Tongue (tissue), 2 donors: ENCODE data around the gene GTF3C2. TPM values are rescaled to one million over a fixed set of nuclear protein-coding genes. Genes with fewer than 3 reads are reported as not detected.
A peak's percentile ranks its signal among the peaks of the same experiment; 100 is the strongest.
"Not testable (repeated sequence)": the region's sequence is repeated elsewhere in the genome, so short reads cannot be mapped to it uniquely, and the experiment has no call there.

Experiments used
- DNase-seq: peaks from one replicate; pipeline ENCODE4 v3.0.0-alpha.2; 2015
- total RNA-seq: library from RNA; depleted of rRNA; stranded (reverse); fragments of >200 nt; gene quantifications from one replicate; pipeline ENCODE4 v1.2.3, GENCODE V29; 2014

Gene GTF3C2
- total RNA-seq, 1 donor from 2014 or later: 30.3 TPM

DNA sequence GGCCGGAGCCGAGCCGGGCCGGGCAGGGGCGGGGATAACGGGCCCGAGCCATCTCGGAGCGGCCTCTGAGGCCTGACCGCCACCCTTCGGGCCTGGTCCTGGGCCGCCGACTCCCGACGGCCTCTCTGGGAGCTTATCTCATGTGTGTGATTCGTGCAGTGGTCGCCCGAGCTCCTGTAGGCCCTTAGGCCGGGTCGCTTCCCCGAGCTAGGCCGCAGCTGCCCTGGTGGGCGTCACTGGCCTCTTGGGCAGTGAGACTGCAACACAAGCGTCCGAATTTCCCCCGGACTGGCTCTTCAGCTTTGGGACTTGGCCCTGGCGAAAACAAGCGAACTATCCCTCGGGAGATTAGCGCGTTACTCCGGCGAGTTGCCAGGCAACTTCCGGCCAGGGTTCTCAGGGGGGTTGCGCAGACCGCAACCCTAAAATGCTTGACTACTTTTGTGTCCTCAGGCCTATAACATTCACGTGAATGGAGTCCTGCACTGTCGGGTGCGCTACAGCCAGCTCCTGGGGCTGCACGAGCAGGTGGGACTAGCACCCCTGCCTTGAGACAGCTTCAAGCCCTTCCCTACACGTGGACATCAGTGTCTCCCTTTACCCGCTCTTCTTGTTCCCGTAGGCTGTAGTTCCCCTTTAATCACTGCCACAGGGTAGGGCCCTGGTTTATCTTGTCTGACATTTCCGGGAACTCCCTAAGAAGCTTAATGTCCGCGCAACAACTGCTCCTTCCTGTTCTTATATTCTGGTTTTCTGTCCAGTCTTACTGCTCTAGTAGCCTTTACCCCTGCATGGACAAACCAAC lies 14.5 kb upstream of the GTF3C2 start:
- DNase-seq: peak; percentile 40

DNA sequence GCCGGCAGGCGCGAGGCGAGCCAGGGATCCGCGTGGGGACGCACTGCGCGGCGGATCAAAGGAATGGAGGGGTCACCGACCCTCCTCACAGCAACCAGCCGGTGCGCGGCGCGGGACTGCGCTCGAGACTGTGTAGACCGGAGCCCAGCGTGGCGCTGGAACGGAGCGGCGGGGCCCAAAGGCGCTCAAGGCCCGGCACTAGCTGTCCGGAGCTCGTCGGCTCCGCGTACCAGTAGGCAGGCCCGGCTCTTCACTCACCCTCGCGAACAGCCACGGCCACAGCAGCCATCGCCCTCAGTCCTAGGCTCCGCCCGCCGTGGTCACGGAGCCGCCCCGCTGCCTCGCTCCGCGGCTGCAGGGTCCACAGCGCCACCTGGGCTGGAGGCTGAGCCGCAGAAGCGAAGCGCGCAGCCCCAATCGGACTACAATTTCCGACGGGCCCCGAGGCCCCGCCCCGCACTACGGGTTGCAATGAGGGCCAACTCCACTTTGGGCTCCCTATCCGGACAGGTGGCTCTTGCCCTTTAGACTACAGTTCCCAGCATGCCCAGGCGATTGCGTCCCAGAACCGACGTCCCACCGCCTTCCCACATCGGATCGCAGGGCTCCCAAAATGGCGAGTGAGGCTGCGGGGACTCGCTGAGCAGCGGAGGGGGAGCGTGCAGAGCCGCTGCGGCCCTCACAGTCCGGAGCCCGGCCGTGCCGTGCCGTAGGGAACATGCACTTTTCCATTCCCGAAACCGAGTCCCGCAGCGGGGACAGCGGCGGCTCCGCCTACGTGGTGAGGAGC lies 13.7 kb upstream of the GTF3C2 start, which contains the start of the genes EIF2B4 and SNX17:
EIF2B4 (minus strand) TSS at position 313 of the 790 bp plus-strand sequence; CDS start at position 289, 24 bp downstream.
SNX17 (plus strand) TSS at position 591 of the 790 bp plus-strand sequence; CDS start at position 719, 128 bp downstream.
- peak; percentile 100 for DNase-seq

DNA sequence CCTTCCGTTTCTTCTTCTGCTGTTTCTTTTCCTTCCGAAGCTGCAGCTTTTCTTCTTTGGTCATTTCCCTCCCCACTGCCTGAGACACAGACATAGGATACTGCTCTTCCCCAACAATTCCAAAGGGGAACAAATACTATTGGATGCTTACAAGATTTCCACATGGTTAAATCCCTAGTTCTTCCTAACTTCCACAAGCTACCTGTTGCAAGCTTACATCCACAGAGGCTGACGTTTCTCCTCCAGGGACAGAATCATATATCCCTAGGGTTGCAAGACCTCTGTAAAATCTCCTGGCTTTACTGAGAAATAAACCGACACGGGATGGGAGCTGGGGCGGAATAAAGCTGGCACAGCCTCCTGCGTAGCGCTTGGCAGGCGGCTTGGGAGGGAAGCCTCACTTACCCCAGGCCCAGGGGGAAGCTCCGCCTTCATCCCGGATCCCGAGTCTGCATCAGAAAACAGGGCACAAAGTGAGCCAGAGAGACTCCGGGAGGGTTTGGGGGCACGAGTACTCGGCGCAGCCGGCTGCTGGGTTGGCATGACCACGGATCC lies 13.0 kb upstream of the GTF3C2 start:
- DNase-seq: peak; percentile 75

DNA sequence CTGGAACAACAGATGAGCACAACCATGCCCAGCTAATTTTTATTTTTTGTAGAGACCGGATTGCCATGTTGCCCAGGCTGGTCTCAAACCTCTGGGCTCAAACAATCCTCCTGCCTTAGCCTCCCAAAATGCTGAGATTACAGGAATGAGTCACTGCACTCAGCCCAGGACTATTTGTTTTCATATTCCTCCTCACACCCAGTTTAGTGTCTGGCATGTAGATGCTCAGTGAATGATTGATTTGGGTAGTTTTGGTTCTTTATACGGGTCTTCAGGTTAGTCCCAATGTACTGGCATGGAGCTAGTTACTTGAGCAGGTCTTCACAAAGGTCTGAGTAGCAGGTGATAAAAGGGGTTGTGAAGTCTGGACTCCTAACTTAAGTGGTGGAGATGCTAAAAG lies 7.4 kb upstream of the GTF3C2 start:
- no peak for DNase-seq

DNA sequence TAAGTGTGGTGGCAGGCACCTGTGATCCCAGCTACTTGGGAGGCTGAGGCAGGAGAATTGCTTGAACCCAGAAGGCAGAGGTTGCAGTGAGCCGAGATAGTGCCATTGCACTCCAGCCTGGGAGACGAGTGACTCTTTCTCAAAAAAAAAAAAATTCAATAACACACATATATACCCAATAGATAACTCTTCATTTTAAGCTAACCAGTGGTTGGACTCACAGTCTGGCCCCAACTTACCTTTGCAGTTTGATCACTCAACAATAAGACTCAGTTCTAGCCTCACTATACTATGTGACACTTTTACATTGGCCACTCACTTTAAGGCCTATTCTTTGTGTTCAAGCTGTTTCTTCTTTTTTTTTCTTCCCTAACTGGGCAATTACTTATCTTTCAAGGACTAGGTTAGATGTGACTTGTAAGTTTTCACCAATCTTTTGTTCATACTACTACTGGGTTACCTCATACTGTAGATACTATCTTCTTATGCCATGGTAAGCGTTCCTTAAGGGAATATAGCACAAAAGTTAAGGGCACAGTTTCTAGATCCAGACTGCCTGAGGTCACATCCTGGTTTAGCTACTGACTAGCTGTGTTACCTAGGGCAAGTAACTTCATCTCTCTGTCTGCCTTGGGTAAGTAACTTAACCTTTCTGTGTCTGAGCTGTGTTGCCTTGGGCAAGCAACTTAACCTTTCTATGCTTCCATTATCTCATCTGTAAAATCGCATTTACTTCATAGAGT lies 6.3 kb upstream of the GTF3C2 start:
- DNase-seq: no peak

DNA sequence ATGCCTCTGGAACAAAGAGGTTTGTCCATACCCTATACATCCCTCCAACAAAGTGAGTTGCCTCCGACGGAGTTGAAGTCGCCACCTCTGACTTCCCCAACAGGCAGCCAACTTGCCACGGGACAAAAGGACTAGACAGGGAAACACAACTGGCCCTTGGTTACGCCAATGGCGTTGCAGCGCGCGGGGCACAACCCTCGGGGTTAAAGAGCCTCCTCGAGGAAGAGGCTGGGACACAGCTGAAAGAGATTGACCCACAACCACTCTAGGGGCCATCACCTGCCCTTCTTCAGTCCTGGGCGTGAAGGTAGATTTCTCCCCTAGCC lies 545 bp downstream of the GTF3C2 start:
- DNase-seq: no peak

DNA sequence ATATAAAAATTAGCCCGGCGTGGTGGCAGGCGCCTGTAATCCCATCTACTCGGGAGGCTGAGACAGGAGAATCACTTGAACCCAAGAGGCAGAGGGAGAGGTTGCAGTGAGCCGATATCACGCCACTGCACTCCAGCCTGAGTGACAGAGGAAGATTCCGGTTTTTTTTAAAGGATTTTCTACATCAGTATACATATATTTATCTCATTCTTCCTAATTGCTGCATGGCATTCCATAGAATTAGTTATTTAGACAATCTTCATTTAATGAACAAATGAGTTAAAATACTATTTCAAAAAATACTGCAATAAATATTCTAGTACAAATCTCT lies 2.0 kb downstream of the GTF3C2 start:
- no peak for DNase-seq

DNA sequence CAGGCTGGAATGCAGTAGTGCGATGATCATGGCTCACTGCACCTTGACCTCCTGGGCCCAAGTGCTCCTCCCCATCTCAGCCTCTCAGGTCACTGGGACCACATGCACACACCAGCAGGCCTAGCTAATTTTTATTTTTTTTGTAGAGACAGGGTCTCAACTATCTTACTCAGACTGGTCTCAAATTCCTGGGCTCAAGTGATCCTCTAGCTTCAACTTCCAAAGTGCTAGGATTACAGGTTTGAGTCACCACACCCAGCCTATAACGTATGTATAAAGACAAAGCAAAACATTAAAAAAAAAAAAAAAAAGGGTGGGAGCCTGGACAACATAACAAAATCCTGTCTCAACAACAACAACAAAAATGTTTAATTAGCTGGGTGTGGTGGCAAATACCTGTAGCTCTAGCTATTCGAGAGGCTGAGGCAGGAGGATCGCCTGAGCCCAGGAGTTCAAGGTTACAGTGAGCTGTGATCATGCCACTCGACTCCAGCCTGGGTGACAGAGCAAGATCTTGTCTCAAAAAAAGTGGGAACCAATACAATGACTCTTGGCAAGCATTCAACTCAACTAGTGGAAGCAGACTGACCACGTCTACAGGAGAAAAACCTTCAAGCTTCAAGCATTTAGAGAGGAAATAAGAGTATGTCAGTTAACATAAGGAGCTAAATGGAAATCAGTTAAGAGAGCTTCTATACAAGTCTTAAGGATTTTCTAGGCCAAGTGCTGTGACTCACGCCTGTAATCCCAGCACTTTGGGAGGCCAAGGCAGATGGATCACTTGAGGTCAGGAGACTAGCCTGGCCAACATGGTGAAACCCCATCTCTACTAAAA lies 2.6 kb downstream of the GTF3C2 start:
- DNase-seq: no peak

DNA sequence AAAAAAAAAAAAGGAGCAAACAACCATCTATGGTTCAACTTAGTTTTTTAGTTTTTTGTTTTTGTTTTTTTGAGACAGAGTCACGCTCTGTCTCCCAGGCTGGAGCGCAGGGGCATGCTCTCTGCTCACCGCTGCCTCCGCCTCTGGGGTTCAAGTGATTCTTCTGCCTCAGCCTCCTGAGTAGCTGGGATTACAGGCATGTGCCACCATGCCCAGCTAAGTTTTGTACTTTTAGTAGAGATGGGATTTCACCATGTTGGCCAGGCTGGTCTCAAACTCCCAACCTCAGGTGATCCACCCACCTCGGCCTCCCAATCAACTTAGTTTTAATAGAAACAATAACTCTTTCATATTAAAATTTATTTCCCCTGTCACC lies 3.2 kb downstream of the GTF3C2 start:
- DNase-seq: not testable (repeated sequence)

DNA sequence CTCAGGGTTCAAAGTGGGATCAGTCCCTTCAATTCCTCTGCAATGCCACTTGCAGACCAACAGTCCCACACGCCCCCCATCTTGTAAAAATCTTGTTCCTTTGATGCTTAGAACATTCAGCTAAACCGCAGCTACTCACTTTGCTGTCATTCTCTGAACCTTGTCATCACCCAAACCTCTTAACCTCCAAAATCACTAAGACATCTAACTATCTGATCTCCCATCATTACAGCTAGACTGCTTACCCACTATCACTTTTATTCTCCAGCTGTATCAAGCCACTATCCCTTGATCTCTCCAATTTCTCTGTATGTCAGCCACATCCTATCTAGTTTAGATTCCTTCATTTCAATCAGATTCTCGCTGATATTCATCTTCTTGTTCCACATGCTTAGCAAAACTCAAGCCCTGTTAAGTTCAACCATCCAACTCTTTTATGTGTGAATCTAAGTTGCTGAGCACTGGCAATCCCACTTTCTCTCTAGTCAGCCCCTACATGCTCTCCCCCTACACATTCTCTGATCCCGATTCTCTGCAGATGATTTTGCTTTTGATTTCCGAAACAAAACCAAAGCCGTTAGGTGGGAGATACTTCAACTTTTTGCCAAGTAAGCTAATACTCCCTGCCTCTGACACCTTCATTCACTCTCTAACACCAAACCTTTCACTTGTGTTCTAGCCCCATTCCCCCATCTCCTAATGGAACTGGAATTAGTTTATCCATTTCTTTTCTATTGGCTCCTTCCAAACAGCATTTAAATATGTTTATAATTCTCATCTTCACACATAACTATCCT lies 4.6 kb downstream of the GTF3C2 start:
- no peak for DNase-seq

DNA sequence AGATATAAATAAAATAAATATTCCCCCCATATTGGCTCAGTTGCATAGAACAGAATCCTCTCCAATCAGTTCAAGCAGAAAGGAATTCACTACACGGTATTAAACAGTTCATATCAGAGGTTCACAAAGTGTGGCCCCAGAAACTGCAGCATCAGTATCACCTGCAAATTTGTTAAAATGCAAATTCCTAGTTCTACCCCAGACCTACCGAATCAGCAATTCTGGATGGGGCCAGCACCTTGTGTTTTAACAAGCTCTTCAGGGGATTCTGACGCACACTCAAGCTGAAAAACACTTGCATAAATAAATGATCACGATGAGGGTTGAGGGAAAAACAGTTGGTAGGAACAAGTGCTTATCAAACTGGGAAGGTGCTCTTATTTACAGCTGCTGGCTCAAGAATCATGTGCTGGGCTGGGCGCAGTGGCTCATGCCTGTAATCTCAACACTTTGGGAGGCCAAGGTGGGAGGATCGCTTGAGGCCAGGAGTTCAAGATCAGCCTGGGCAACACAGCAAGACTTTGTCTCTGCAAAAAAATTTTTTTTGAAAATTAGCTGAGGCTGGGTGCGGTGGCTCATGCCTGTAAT lies 6.4 kb downstream of the GTF3C2 start:
- no peak for DNase-seq

DNA sequence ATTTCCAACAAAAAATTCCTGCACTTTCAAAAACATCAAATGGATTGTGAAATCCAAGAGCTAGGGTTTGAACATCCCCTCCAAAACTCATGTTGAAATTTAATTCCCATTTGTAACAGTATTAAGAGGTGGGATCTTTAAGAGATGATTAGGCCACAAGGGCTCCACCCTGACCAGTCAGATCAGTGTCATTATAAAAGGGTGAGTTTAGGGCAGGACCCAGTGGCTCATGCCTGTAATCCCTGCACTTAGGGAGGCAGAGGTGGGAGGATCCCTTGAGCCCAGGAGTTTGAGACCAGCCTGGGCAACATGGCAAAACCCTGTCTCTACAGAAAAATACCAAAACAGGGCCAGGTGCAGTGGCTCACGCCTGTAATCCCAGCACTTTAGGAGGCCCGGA lies 8.9 kb downstream of the GTF3C2 start:
- no peak for DNase-seq

DNA sequence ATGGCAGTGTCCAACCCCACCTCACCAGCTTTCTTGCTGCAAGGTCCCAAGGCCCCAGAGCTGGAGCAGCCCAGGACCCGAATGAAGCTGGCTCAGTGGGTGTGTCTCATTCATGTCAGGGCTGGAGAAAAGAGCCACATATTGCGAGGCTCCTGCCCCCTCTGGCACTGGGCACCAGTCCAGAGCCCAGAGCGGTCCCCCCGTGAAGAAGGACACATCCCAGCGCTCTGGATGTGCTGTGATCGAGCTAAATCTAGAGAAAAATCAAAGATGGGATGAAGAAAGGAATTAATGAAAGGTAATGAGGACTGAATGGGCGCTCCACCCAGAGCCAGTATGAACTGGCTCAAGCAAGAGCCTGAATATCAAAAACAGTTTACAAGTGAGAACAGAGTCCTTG lies 20.4 kb downstream of the GTF3C2 start:
- no peak for DNase-seq

DNA sequence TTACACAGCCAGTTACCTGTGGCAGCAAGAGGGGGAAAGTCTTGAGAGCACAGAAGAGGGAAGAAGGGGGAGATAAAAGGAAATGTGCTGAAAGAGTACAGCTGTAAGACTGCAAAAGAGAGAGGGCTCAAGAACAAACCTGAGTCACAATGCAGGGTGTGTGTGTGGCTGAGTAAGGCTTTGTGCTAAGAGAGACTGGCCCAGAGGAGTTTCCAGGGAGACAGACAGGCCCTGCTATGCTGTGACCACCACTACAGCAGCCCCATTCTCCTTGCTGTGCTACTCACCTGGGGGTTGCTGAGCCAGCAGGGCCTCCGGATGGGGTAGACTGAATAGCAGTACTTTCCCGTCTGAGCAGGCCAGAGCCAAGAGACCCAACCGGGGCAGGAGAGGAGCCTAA lies 21.3 kb downstream of the GTF3C2 start:
- no peak for DNase-seq

DNA sequence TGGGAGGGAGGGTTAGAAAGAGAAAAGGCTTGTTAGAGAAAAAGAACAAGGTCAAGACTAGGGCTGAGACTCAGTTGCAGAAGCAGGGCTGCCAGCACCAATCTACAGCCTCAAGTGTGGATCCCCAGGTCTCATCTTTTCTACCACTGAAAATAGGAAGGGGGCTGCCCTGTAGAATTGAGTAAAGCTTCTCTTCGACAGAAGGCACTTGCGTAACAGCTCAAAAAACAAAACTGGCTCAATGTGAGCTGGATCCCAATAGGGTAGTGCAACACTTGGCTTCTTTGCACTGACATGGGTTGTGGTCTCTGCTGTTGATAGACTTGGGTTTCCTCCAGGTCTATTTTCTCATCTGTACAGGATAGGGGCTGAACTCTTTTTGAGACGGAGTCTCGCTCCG lies 31.8 kb downstream of the GTF3C2 start:
- no peak for DNase-seq

DNA sequence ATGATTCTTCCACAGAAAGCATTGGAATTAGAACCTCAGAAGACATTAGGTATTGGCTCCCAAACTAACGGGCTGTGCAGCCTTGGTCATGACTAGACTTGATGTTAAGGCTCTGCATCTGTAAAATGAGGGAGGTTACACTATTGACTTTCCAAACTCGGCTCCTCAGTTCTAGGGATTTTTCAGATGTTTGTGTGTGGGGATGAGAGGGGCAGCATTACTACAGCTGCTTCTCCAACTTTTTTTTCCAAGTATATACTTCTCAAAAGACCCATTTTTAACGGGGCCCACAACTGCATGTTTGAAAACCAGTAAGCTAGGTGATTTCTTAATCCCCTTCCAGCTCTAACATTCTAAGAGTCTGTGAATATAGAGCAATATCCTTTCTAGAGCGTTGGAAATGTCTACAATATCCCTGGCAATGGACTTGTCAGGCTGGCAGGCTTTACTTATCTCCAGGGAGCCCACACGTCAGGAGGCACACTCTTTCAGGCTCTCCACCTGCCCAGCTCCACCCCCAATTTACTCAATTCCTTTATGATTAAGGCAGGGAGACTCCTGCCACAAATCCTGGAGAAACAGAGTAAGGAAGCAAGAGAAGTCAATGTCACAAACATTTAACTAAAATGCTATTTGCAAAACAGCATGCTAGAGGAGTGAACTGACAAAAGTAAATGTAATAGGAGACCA lies 32.8 kb downstream of the GTF3C2 start:
- no peak for DNase-seq

DNA sequence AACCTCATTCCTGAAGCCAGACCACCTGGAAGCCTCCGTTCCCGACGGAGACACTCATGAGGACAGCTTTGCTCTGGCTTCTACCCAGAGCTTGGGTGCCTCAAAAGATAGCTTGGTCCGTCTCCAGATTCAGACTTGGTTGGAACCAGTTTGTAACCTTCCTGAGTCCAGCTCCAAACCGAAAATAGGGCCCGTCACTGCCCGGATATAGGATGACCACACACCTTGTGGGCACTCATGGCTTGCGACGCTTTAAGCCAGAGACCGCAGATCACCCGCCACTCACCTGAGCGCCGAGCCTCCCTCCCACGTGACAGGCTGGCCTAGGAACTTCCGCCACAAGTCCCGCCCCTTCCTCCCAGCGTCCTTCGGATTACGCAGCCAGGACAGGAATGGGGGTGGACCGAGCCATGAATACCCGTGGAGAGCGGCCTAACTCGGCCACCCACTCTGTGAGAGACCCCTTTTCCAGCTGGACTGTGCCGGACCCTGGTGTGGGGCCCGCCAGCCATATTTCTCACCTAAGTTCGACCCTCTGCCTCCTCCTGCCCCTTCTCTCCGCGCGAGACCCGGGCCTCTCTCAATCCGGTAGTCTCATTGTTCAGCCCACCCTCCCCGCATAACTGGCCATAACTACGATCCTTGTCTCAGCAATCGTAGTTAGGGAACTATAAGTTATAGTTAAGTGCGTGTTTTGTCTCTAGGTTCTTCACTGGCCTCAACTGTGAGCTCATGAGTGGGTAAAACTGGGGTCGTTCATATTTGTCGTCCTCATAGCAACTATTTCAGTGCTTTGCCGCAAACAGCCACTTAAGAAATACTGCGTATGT lies 33.6 kb downstream of the GTF3C2 start, which contains the start of gene MPV17:
MPV17 (minus strand) TSS at position 332 of the 830 bp plus-strand sequence. CDS start 580 bp downstream, outside the sequence.
- DNase-seq: peak; percentile 97

DNA sequence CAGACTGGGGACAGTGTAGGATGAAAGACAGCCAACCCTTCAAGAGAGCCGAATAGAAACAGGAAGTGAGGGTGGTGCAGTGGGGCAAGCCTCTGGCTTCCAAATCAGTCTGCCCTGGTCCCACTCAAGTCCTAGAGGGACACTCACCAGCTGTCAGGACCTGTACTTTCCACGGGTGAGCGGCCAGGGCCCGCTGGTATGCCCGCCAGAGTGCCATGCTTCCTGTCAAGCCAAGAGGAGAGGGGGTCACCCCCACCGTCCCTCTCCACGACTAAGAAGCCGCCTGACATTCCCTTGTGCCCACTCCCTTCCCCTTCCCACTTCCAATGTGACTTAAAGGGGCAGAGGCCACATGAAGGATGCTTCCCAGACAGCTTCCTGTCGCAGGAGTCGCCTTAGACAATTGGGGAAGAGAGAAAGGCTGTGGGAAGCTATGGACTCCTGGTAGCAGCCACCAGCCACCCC lies 34.2 kb downstream of the GTF3C2 start:
- DNase-seq: no peak
